Measurements from ENCODE around the gene KCNK3.

Gene KCNK3

DNA sequence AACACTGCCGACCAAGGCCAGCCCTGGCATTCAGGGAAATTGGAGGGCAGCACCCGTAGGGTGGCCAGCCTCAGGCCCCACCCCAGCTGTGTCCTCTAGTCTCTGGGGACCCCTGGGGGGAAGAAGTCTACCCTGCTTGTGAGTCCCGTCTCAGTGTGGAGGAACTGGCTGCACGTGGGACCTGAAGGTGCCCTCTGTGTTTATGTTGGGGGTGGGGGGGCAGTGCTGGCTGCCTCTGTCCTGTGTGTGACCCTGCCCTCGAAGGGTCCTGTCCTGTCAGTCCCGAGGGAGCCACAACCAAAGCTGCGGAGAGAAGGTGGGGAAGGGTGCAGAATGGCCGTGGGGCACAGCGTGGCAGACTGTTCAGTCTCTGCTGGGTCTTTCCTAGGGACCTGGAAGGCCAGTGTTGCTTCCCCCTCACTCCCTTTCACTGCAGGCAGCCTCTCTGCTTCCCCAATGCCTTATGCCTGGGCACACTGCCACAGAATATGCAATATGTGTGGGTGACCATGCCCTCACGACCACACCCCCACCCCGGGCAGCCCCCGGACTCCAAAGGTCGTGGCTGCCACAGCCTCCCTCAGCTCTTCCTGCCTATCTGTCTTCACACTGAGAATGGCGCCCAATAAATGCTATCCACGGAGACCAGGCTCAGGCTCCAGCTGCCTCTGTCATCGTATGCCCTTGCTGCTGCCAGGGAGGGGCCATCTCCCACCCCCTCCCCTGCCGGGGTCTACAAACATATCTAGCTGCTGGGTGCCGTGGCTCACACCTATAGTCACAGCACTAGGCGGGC lies 38.2 kb downstream of the KCNK3 start:
- DNase-seq (ENCODE audit: low spot score in 2 of 2) (no peak), ATAC-seq (ENCODE audit: low read depth) (no peak)
- H3K27ac Mint-ChIP-seq = no peak overlapping the region
- no peaks in the 10 kb centered on the region for H3K36me3 Mint-ChIP-seq
- peaks cover 16% of the 10 kb centered on the region for H3K27me3 Mint-ChIP-seq
- no peaks in the 10 kb centered on the region for H3K4me1 Mint-ChIP-seq
- no peak overlapping the region for H3K4me3 Mint-ChIP-seq
- H3K9me3 Mint-ChIP-seq = no peaks in the 10 kb centered on the region

GRCh38 chr2:26731714-26732113 lies 39.2 kb downstream of the KCNK3 start:
- Mint-ChIP-seq H3K9me3 (no peaks in the 10 kb centered on the region), H3K27ac (no peak overlapping the region), H3K36me3 (no peaks in the 10 kb centered on the region), H3K4me1 (no peaks in the 10 kb centered on the region), H3K4me3 (no peak overlapping the region), H3K27me3 (peaks cover 10% of the 10 kb centered on the region)
- no peak for DNase-seq (ENCODE audit: low spot score in 2 of 2)
- no peak for ATAC-seq (ENCODE audit: low read depth)

DNA sequence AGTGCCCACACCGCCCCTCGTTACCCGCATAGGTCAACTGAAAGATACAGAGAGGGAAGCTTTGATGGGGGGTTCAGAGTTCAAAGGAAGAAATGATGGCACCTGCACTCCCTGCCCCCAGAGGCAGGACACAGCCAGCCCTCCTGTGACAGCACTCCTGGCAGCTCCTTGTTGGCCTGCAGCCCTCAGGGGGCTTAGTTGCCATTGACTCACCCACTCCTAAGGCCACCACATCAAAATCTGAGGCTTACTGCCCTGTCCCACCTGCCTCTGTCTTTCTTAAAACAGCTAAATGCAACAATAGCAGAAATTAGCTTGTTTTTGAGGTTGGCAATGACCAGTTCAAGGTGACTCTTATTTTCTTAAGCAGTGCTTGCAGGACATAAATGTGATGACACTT lies 39.9 kb downstream of the KCNK3 start:
- H3K36me3 Mint-ChIP-seq = no peaks in the 10 kb centered on the region
- ATAC-seq (ENCODE audit: low read depth) = no peak
- no peaks in the 10 kb centered on the region for H3K9me3 Mint-ChIP-seq
- no peak for DNase-seq (ENCODE audit: low spot score in 2 of 2)
- peaks cover 11% of the 10 kb centered on the region for H3K27me3 Mint-ChIP-seq
- no peaks in the 10 kb centered on the region for H3K4me1 Mint-ChIP-seq
- no peak overlapping the region for H3K4me3 Mint-ChIP-seq
- no peak overlapping the region for H3K27ac Mint-ChIP-seq

GRCh38 chr2:26733413-26733812 lies 40.9 kb downstream of the KCNK3 start:
- ATAC-seq (ENCODE audit: low read depth) = no peak

GRCh38 chr2:26735097-26735496 lies 42.6 kb downstream of the KCNK3 start:
- Mint-ChIP-seq H3K27ac (no peak overlapping the region), H3K36me3 (no peaks in the 10 kb centered on the region), H3K4me1 (no peaks in the 10 kb centered on the region), H3K27me3 (peaks cover 11% of the 10 kb centered on the region), H3K9me3 (no peaks in the 10 kb centered on the region), H3K4me3 (no peak overlapping the region)
- ATAC-seq (ENCODE audit: low read depth) (no peak), DNase-seq (ENCODE audit: low spot score in 2 of 2) (no peak)

More at GRCh38 chr2:26733413-26733812, 40.9 kb downstream of the KCNK3 start:
- no peak overlapping the region for H3K4me3 Mint-ChIP-seq
- H3K27me3 Mint-ChIP-seq = peaks cover 11% of the 10 kb centered on the region
- H3K36me3 Mint-ChIP-seq = no peaks in the 10 kb centered on the region
- no peak for DNase-seq (ENCODE audit: low spot score in 2 of 2)
- H3K9me3 Mint-ChIP-seq = no peaks in the 10 kb centered on the region
- H3K27ac Mint-ChIP-seq = no peak overlapping the region
- no peaks in the 10 kb centered on the region for H3K4me1 Mint-ChIP-seq

- Mint-ChIP-seq H3K4me3 (no peak overlapping the region), H3K27me3 (peaks cover 10% of the 10 kb centered on the region), H3K4me1 (peaks cover 1% of the 10 kb centered on the region), H3K36me3 (no peaks in the 10 kb centered on the region), H3K27ac (no peak overlapping the region), H3K9me3 (no peaks in the 10 kb centered on the region)
- ATAC-seq (ENCODE audit: low read depth) = no peak
- DNase-seq (ENCODE audit: low spot score in 2 of 2) = no peak
Observed at GRCh38 chr2:26735883-26736588, 43.5 kb downstream of the KCNK3 start.

DNA sequence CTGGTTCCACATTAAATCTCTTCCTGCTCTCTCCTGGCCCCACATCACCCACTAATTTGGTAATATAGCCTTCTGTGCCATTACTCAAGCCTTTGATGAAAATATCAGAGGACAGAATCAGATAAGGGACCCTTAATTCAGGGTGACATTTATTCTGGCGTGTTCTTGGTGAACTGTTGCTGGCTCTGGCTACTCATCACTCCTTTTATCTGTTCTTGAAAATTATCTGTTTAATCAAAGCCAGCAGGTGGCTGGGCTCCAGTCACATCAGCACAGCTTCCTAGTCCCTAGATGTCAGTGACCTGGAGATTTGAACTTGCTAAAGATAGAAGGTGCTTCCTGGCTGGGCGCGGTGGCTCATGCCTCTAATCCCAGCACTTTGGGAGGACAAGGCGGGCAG lies 44.7 kb downstream of the KCNK3 start:
- Mint-ChIP-seq H3K27ac (no peak overlapping the region), H3K36me3 (no peaks in the 10 kb centered on the region), H3K27me3 (peaks cover 10% of the 10 kb centered on the region), H3K4me1 (peaks cover 5% of the 10 kb centered on the region), H3K4me3 (no peak overlapping the region), H3K9me3 (no peaks in the 10 kb centered on the region)
- DNase-seq (ENCODE audit: low spot score in 2 of 2) (no peak), ATAC-seq (ENCODE audit: low read depth) (no peak)

DNA sequence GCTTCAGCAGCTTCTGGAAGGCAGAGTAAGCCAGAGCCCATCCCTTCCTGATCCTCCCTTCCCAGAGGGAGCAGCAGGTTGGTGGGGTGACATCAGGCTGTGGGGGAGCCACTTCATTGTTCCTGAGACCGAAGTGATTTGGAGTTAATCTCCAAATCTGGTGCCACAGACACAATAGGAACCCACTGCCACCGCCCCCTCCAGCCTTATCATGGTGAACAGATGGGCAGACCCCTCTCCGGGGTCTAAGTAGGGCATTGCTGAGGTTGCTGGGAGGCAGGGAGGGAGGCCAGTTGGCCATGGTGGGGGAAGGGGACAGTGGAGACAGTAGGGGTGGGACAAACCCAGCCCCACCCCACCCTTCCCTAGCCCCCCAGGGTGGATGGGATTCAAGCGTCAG lies 46.0 kb downstream of the KCNK3 start:
- Mint-ChIP-seq H3K4me3 (no peak overlapping the region), H3K27me3 (peaks cover 8% of the 10 kb centered on the region), H3K36me3 (no peaks in the 10 kb centered on the region), H3K27ac (no peak overlapping the region), H3K4me1 (peaks cover 5% of the 10 kb centered on the region), H3K9me3 (no peaks in the 10 kb centered on the region)
- DNase-seq (ENCODE audit: low spot score in 2 of 2) = no peak
- no peak for ATAC-seq (ENCODE audit: low read depth)

GRCh38 chr2:26739514-26739913 lies 47.0 kb downstream of the KCNK3 start:
- Mint-ChIP-seq H3K27ac (no peak overlapping the region), H3K36me3 (no peaks in the 10 kb centered on the region), H3K4me3 (no peak overlapping the region)

GRCh38 chr2:26740346-26740745 lies 47.8 kb downstream of the KCNK3 start:
- Mint-ChIP-seq H3K4me3 (no peak overlapping the region), H3K36me3 (no peaks in the 10 kb centered on the region), H3K27me3 (peaks cover 5% of the 10 kb centered on the region), H3K27ac (no peak overlapping the region), H3K4me1 (peaks cover 5% of the 10 kb centered on the region), H3K9me3 (no peaks in the 10 kb centered on the region)
- no peak for DNase-seq (ENCODE audit: low spot score in 2 of 2)
- ATAC-seq (ENCODE audit: low read depth) = no peak

More at GRCh38 chr2:26739514-26739913, 47.0 kb downstream of the KCNK3 start:
- no peak for DNase-seq (ENCODE audit: low spot score in 2 of 2)
- no peak for ATAC-seq (ENCODE audit: low read depth)
- Mint-ChIP-seq H3K4me1 (peaks cover 5% of the 10 kb centered on the region), H3K27me3 (peaks cover 8% of the 10 kb centered on the region), H3K9me3 (no peaks in the 10 kb centered on the region)

- H3K27ac Mint-ChIP-seq = no peak overlapping the region
- no peaks in the 10 kb centered on the region for H3K36me3 Mint-ChIP-seq
- H3K9me3 Mint-ChIP-seq = no peaks in the 10 kb centered on the region
- H3K27me3 Mint-ChIP-seq = peaks cover 5% of the 10 kb centered on the region
- peak; percentile 74 for ATAC-seq (ENCODE audit: low read depth)
- DNase-seq (ENCODE audit: low spot score in 2 of 2) = no peak
- H3K4me3 Mint-ChIP-seq = no peak overlapping the region
- H3K4me1 Mint-ChIP-seq = peaks cover 5% of the 10 kb centered on the region
Observed at GRCh38 chr2:26740890-26741302, 48.4 kb downstream of the KCNK3 start.

DNA sequence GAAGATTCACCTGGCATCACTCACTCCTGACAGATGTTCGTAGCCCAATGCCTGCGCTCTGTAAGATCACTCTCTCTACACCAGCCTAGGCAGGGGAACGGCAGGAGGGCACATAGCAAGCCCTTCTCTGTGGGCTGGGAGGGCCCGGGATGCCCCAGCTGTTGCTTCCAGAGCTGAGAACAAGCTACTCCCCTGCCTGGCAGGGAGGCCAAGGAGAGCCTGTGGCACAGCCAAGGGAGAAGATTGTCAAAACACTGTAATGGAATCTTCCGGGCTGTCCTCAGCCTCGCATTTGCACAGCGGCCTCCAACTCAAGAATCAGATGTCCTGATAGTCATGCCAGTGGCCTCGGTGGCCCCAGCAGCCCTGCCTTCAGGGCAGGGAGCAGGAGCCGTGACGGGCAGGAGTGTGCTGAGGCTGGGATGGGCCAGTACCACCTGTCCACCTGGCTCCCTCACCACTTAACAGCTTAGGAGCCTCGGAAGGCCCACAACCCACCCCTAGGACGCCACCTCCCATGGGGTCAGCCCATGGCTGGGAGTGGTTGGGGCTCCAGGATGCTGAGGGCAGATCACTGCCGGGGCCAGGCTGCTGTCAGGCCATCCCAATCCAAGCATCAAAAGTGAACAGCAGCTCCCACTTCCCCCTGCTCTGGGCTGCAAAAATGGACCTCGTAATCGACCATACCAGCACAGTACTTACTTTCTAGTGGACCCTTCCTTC lies 49.7 kb downstream of the KCNK3 start:
- no peaks in the 10 kb centered on the region for H3K9me3 Mint-ChIP-seq
- H3K27me3 Mint-ChIP-seq = peaks cover 4% of the 10 kb centered on the region
- no peak overlapping the region for H3K27ac Mint-ChIP-seq
- ATAC-seq (ENCODE audit: low read depth) (no peak), DNase-seq (ENCODE audit: low spot score in 2 of 2) (no peak)
- no peaks in the 10 kb centered on the region for H3K36me3 Mint-ChIP-seq
- H3K4me3 Mint-ChIP-seq = no peak overlapping the region
- peaks cover 5% of the 10 kb centered on the region for H3K4me1 Mint-ChIP-seq

- no peak for ATAC-seq (ENCODE audit: low read depth)
- H3K4me1 Mint-ChIP-seq = peaks cover 5% of the 10 kb centered on the region
- no peaks in the 10 kb centered on the region for H3K9me3 Mint-ChIP-seq
- H3K27me3 Mint-ChIP-seq = peaks cover 2% of the 10 kb centered on the region
- H3K36me3 Mint-ChIP-seq = no peaks in the 10 kb centered on the region
- H3K4me3 Mint-ChIP-seq = no peak overlapping the region
- DNase-seq (ENCODE audit: low spot score in 2 of 2) = no peak
- H3K27ac Mint-ChIP-seq = no peak overlapping the region
Observed at GRCh38 chr2:26743852-26744251, 51.3 kb downstream of the KCNK3 start.

DNA sequence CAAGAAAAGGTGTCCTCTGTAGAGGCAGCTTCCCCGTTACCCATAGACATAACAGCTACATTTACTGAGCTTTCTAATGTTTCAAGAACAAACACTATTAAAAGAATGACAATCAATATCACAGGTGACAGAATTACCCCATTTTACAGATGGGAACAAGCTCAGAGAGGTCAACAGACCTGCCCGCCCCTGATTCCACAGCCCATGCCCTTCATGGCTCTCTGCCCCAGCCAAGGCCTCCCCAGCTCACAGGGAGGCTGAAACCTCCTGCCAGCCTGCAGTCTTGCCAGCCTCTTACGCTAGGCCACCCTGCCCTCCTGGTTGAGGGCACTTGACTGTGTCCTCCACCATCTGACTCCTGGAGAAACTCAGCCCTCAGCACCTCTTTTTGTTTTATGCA lies 52.4 kb downstream of the KCNK3 start:
- no peaks in the 10 kb centered on the region for H3K27me3 Mint-ChIP-seq
- DNase-seq (ENCODE audit: low spot score in 2 of 2) (no peak), ATAC-seq (ENCODE audit: low read depth) (no peak)
- peaks cover 7% of the 10 kb centered on the region for H3K4me1 Mint-ChIP-seq
- no peaks in the 10 kb centered on the region for H3K36me3 Mint-ChIP-seq
- H3K9me3 Mint-ChIP-seq = no peaks in the 10 kb centered on the region
- H3K27ac Mint-ChIP-seq = no peak overlapping the region
- no peak overlapping the region for H3K4me3 Mint-ChIP-seq
